ENCODE measurements around the gene LAPTM5.

Gene LAPTM5

GRCh38 chr1:30742300-30742962 lies 15.1 kb downstream of the LAPTM5 start:
- no peak for DNase-seq (ENCODE audit: low spot score)

DNA sequence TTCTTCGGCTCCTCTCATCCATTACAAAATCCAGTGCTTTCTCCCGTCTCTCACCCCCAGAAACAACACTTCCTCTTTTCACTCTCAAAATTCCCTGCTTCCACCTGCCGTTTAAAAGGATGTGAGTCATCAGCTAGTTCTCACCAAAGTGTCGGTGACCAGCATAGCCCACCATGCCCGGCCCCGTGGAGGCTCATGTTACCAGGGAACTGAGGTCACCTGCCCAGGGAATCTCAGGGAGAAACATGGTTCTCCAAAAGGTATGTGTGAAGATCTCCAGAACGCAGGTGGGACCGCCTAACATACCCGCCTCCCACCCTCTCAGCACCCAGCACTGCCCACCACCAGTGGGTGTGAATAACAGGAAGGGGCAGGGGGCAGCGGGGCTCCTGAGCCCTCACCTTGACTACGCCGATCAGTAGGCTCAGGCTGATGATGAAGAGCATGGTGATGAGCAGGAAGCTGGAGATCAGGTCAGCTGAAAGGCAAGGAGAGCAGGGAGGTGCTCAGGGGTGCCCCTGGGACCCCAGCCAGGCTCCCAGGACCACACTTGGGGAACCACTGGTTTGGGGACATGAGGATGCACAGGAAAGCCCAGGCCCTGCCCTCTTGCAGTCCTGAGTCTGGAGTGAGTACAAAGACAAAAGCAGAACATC lies 16.2 kb downstream of the LAPTM5 start:
- DNase-seq (ENCODE audit: low spot score), result peak; percentile 78

DNA sequence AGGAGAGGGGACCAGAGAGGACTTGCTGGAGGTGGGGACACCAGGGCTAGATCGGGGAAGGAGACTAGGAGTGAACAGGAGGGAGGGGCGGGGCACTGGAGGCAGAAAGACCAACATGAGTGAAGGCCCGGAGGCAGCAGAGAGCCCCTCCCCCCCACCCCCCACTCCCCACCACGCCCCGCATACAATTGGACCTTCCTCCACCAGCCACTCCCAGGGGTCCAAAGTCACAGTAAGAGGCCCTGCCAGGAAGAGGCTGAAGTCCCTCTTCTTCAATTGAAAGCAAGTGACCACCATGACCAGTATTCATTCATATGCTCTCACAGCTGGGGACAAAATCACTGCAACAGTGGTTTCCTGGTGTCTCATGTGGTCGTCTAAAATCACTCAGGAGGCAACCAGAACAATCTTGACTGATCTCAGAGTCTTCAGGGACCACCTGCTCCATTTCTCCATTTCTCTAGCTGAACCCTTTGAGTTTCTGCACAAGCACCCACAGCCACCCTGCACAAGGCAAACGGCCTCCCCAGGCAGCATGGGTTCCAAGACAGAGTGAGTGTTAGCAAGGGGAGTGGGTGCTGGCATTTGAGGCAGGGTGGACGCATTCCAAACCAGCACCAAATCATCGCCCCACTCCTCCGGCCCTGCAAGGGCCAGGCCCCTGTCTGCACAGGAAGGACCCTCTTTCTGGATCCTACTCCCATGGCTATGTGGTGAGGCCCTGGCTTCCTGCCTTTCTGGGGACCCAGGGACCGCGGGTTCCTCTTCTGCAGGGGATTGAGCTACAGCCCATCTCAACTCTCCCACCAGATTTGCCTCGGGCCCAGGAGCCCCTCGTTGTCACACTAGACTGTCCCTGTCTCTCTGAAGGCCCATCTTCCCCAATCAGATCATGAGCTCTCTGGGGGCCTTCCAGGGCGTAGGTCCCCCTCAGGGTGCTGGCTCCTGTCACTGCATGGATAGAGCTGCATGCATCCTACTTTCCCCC lies 17.0 kb downstream of the LAPTM5 start:
- DNase-seq (ENCODE audit: low spot score), result no peak

DNA sequence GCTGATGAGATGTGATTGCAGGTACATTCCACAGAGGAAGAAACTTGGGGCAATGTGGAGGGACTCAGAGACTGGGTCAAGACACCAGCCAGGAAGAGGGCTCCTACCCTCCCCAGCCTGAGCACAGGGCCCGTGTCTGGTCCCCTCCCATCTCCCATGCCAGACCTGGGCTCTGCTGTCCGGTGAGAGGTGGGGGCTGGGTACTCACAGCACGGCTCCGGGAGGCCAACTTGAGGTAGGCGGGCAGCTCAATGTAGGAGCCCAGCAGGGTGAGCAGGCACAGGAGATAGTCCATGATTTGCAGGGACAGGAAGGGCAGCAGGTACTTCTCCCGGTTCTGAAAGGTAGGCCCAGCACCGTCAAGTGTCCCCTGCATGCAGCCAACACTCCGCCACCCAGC lies 18.0 kb downstream of the LAPTM5 start:
- no peak for DNase-seq (ENCODE audit: low spot score)

DNA sequence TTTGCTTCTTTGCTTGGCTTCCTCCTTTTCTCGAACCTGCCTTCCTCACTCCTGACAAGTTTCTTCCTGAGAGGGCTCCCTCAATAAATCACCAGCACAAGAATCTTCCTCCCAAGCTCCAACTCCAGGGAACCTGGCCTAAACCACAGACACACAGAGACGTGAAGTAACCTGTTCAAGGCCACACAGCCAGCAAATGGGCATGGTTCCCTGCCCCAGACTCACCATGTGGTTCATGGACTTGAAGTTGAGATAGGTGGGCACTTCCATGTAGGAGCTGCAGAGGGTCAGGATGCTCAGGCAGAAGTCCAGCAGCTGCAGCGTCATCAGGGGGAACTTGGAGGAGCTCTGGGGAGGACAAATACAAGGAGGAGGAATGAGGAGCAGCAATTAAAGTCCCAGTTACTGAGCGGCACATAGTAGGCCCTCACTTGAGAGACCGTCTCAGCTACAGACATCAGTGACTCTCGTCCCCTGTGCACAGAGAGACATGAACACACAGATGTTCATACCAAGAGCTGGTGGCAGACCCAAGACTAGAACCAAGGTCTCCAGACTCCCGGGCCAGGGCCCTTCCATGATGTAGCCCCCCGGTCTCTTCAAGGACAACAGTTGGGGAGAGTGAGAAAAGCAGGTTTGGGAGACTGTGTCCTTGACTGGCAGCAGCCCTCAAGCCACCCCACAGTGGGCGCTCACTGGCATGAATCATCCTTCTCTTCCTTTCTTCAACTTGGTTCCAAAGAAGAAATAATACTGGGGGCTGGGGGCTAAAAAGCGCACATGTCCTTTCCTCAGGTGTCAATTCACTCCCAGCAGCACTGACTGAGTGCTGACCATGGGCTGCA lies 18.6 kb downstream of the LAPTM5 start:
- no peak for DNase-seq (ENCODE audit: low spot score)

- peak; percentile 45 for DNase-seq (ENCODE audit: low spot score)
Measured at GRCh38 chr1:30738040-30738714, 19.4 kb downstream of the LAPTM5 start.

DNA sequence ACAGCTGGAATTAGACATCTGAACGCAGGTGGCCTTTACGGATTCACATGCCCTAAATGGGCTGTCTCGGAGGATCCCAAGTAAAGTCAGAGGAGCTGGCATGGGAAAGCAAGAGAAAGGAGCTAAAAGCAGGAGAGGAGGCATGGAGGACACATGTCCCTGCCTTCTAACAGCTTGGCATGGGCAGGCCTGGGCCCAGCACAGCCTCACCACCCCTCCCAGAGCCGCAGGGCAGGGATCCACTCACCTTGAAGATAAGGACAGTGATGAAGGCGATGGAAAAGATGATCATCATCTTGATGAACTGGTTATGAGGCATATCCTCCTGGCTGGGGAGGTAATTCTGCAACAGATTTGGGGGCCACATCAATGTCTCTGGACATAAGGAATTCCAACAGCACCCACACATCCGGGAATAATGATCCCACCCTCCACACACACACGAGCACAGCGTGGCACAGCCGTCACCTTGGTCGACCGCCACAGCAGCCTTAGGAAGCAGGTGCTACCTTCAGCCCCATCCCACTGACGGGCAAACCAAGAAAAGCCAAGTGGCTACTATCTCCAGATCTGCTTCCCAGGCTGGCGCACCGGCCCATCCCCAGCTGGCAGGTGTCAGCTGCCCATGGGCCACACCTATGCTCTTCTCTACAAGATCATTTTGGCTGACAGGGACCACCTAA lies 20.1 kb downstream of the LAPTM5 start:
- DNase-seq (ENCODE audit: low spot score), result no peak

- DNase-seq (ENCODE audit: low spot score), result no peak
Measured at GRCh38 chr1:30735668-30736498, 21.7 kb downstream of the LAPTM5 start.

DNA sequence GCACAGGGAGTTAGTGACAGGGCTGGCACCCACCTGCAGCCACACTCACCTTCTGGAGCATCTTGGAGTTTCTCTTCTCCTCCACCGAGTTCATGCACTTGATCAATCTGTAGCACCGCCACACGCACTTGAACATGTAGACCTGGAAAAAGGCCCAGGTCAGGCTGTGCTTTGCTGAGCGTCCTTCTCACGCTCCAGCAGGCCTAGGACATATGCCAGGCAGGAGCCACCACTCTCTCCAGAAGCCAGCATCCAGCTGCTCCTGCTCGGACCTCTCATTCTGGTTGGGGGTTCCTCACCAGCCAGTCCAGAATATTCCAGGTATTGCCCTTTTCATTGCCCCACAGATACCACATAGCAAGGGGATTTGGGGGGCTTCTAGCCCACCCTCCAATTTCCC lies 22.4 kb downstream of the LAPTM5 start:
- no peak for DNase-seq (ENCODE audit: low spot score)

- no peak for DNase-seq (ENCODE audit: low spot score)
Measured at GRCh38 chr1:30734580-30734979, 23.0 kb downstream of the LAPTM5 start.

- DNase-seq (ENCODE audit: low spot score), result no peak
Measured at GRCh38 chr1:30734106-30734505, 23.5 kb downstream of the LAPTM5 start.

GRCh38 chr1:30733493-30733892 lies 24.1 kb downstream of the LAPTM5 start:
- no peak for DNase-seq (ENCODE audit: low spot score)

DNA sequence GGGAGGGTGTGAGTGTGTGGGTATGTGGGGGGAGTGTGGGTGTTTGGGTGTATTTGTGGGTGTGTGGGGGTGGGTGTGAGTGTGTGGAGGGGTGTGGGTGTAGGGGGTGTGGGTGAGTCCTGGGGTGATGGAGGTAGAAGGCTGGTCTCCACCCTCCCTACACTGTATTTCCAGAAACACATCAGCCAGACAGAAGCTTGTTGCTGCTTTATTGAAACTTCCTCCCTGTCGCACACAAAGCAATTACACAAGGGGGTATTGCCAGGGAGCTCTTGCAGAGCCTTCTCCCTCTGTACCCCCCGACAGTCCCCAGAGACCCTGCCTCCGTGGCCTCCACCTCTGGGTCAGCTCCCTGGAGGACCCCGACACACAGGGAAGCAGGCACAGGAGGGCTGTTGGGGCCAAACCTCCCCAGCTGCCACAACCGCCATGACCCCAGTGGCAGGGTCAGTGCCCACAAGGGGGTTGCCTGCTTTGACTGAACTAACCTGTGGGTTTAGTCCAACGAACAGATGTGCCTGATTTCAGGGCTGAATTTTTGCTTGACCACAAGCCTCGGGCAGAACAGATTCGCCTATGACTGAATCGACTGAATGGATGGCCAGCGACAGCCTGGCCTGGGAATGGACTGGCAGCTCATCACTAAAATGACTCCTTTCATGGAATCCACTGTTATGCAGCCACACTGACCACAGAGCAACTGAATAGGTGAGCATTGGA lies 25.1 kb downstream of the LAPTM5 start:
- peak; percentile 80 for DNase-seq (ENCODE audit: low spot score)

- no peak for DNase-seq (ENCODE audit: low spot score)
Measured at GRCh38 chr1:30731806-30732276, 25.7 kb downstream of the LAPTM5 start.

- no peak for DNase-seq (ENCODE audit: low spot score)
Measured at GRCh38 chr1:30731109-30731805, 26.3 kb downstream of the LAPTM5 start.

GRCh38 chr1:30730346-30731108 lies 27.0 kb downstream of the LAPTM5 start:
- peak; percentile 62 for DNase-seq (ENCODE audit: low spot score)

- DNase-seq (ENCODE audit: low spot score), result no peak
Measured at GRCh38 chr1:30729901-30730300, 27.7 kb downstream of the LAPTM5 start.
